ENCODE results near the gene HAO1.

DNA sequence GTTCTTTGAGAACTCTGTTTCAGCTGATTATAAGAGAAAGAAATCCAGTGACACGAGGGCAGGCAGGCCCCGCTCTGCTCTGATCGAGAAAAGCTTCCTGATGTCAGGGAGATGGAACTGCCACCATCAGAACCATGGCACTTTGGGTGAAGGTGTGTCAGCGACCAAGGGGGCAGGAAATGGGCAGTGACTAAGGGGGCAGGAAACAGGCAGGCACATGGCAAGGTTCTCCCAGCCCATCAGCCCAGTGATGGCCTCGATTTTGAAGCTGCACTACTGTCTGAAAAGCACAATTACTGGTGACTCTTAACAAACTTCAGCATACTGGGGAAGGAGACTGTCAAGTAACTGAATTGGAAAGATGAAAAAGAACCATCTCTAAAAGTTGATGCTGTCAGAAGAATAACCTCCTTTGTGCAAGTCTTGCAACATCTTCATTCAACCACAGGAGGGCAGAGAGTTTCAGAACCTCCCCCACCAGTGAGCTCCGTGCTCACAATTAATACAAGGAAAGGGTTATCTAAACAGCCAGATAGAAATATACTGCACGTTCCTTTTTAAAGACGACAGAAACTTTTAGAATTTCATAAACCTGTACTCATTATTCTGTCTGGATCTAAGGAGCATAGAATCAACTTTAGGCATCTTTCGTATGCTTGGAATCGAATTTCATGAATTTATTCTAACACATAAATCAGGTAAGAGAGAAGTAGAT lies 40.2 kb upstream of the HAO1 start:
- TF ChIP-seq CTCF (IDR thresholded peaks at IDR 0.05): no peak
- no peak for TF ChIP-seq EP300 (IDR thresholded peaks at IDR 0.05)
- no peak for TF ChIP-seq POLR2A (IDR thresholded peaks at IDR 0.05)

Measured in ovary (tissue), 3 donors.